Measurements from ENCODE around the gene PRKCE.

GRCh38 chr2:45698554-45698953, 47.1 kb downstream of the PRKCE start:
- TF ChIP-seq FOXP2 (optimal IDR thresholded peaks at IDR 0.05; ENCODE audit: control extremely low read depth, extremely low read length, insufficient read depth) (no peak), EZH2 (IDR thresholded peaks at IDR 0.05) (no peak)
